Measurements from ENCODE around the gene DAPK1.

DAPK1 gene

DNA sequence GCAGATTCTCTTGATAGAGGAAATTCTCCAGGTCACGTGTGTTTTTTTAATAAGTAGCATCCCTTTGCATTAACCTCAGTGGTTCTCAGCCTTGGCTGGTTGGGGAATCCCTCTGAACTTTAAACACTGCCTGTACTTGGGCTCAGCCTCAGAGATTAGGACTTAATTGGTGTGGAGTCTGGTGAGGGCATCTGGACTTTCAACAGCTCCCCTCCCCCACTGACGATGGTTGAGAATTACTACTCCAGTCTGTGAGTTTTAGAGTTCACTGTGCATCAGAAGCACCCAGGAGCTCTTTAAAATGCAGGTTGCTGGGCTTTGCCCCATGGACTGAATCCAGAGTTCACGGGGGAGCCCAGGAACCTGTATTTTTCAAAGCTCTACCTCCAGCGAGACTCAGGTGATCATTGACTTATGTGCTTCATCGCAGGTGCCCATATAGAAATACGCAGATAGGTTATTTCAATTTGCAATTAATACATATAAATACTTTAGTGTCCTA lies 71.4 kb downstream of the DAPK1 start:
- no peak for DNase-seq (ENCODE audit: extremely low read depth, low read depth)
- TF ChIP-seq, protein P1, sequence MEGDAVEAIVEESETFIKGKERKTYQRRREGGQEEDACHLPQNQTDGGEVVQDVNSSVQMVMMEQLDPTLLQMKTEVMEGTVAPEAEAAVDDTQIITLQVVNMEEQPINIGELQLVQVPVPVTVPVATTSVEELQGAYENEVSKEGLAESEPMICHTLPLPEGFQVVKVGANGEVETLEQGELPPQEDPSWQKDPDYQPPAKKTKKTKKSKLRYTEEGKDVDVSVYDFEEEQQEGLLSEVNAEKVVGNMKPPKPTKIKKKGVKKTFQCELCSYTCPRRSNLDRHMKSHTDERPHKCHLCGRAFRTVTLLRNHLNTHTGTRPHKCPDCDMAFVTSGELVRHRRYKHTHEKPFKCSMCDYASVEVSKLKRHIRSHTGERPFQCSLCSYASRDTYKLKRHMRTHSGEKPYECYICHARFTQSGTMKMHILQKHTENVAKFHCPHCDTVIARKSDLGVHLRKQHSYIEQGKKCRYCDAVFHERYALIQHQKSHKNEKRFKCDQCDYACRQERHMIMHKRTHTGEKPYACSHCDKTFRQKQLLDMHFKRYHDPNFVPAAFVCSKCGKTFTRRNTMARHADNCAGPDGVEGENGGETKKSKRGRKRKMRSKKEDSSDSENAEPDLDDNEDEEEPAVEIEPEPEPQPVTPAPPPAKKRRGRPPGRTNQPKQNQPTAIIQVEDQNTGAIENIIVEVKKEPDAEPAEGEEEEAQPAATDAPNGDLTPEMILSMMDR (IDR thresholded peaks at IDR 0.05; ENCODE audit: low read depth, low read length): no peak

DNA sequence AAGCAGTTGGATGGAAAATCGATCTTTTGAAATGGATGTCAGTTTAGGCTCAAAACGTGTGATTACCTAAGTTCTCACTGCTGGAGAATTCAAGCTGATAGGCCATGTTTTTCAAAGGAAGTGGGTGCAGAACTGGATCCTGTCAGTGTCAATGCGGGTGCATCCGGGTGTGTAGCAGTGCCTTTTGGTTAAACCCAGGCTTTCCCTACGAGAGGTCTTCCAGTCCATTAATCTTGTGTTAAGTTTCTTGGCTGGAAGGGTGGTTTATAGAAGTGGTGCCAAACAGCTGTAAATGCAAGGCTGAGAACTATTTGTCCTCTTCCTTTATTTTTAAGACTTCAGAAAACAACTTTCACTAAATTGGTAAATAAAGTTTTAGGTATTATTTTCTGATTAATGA lies 71.9 kb downstream of the DAPK1 start:
- TF ChIP-seq, protein P1 (IDR thresholded peaks at IDR 0.05; ENCODE audit: low read depth, low read length): no peak

DNA sequence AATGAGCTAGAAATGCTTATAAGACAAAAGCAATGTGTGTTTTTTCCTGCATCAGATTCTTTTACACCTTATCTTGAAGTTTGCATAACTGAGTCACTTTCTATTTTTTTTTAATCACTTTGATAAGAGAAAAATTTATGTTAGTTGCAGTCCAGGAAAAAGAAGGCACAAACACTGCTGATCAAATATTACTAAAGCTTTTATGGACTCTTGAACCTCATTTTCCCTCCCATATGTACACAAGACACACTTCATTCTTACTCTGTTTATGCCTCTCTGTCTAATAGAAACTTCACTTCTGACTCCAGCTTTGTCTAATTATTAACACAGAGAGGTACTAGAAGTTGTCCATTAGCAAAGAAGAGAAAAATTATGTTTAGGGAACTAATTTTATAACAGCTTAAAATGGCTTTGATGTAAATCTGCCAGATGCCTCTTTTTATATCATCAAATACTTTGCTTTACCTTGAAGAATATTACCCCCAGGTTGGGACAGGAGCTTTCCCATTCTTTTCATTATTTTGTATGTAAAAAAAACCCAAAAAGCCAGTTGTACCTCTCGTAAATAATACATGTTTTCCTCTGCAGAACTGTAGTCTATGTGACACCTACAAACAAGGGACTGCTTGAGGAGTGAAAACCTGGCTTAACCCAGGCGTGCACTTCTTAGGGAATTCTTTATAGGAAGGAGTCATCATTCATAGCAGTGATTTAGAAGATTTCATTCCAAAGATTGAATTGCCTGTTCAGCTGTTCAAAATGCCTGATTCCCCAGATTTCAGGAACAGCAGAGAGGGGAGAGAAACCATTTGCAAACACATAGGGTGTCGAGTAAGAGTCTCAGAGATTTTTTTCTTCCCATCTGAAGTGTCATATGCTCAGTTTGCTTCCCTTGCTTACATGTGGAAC lies 72.6 kb downstream of the DAPK1 start:
- DNase-seq (ENCODE audit: extremely low read depth, low read depth): no peak
- TF ChIP-seq, protein P1 (IDR thresholded peaks at IDR 0.05; ENCODE audit: low read depth, low read length): no peak

More for the DNA sequence above, 71.9 kb downstream of the DAPK1 start:
- no peak for DNase-seq (ENCODE audit: extremely low read depth, low read depth)

DNA sequence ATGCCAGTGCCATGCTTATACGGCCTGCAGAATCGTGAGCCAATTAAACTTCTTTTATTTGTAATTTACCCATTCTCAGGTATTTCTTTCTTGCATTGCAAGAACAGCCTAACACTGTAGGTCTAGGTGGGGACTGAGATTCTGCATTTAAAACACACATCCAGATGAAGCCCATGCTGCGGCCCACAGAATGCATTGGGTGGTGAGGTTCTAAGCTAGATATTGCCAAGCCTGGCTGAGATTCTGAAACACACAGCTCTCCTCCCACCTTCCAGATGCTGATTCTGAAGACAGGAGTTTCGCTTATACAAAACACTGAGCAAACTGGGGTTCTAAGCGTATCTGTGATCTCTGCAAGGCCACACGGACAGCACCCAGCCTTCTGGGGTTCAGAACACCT lies 75.1 kb downstream of the DAPK1 start:
- no peak for DNase-seq (ENCODE audit: extremely low read depth, low read depth)
- TF ChIP-seq, protein P1 (IDR thresholded peaks at IDR 0.05; ENCODE audit: low read depth, low read length): no peak

DNA sequence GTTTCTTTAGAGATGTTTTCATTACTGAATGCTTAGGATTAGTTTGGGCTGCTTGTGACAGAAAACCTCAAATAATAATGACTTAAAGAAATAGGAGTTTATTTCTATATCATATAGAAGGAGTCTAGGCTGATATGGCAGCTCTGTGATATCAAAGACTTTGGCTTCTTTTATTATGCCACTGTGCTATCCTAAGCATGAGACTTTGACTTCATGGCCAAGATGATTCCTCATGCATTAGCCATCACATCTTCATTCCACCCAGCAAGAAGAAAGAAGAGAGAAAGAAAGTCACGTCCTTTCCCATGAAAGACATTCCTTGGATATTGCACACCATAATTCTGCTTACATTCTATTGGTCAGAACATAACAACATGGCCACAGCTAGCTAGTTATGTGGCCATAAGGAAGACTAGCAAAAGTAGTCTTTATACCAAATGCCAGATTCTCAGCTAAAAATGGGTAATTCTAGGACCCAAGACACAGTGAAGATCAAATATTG lies 76.2 kb downstream of the DAPK1 start:
- no peak for DNase-seq (ENCODE audit: extremely low read depth, low read depth)
- TF ChIP-seq, protein P1 (IDR thresholded peaks at IDR 0.05; ENCODE audit: low read depth, low read length): no peak

DNA sequence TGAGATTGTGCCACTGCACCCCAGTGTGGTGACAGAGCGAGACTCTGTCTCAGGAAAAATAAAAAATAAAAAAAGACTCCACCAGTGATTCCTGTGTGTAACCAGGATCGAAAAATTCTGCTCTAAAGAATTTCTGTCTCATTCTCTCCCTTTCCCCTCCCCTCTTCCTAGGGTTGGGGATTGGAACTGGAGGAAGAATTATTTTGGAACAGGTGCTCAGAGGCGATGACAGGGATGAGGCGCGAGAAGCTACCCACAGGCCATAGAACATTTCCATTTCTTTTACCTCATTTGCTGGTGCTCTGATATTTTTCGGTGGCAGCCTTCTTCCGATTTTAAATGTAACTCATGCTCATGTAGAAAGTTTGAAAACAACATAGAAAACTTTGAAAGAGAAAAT lies 80.1 kb downstream of the DAPK1 start:
- DNase-seq (ENCODE audit: extremely low read depth, low read depth): no peak
- TF ChIP-seq, protein P1 (IDR thresholded peaks at IDR 0.05; ENCODE audit: low read depth, low read length): no peak

DNA sequence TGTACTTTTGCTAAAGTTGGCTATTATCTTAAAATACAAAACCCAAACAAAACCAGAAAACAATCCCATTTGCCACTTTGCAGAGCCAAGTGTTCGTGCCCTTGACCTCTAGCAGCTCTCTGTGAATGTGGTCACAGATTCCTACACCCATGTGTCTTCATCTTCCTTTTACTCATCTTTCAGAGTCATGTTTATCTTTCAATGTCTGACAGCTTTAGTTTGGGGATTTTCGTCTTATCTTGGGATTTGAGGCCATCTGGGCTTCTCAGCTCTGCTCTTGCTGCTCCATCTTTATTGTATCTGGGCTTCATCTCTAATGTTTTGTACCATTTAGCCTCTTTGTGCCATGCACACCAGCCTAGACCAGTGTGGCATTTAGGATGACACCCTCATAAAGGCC lies 81.0 kb downstream of the DAPK1 start:
- no peak for DNase-seq (ENCODE audit: extremely low read depth, low read depth)
- TF ChIP-seq, protein P1 (IDR thresholded peaks at IDR 0.05; ENCODE audit: low read depth, low read length): no peak
